Neutrophil (primary cell): ENCODE data around the gene BAMBI.

Experiments
- H3K27ac ChIP-seq: fragments of 200-600 bp; sonication (generic); 2 replicates; pipeline ENCODE4 v1.5.1; 2016; ENCODE audit warnings: mild to moderate bottlenecking, moderate library complexity
- H3K27me3 ChIP-seq: fragments of 200-600 bp; sonication (generic); 2 replicates; pipeline ENCODE4 v1.6.0; 2016; ENCODE audit warnings: mild to moderate bottlenecking
- H3K36me3 ChIP-seq: fragments of 200-600 bp; sonication (generic); 2 replicates; pipeline ENCODE4 v1.5.1; 2017
- H3K4me1 ChIP-seq, 2 experiments: fragments of 200-600 bp in 1 of 2; sonication (generic) in 1 of 2; 1 replicate in 1 of 2; 2 replicates in 1 of 2; pipeline versions ENCODE4 v1.5.1 to v1.6.1; 2013 to 2016; ENCODE audit warnings: low read depth in 1 of 2, low read length in 1 of 2, mild to moderate bottlenecking in 1 of 2, moderate library complexity in 1 of 2; ENCODE audit not compliant: control insufficient read depth in 1 of 2, insufficient read depth in 1 of 2
- H3K4me3 ChIP-seq, 2 experiments: fragments of 200-600 bp in 1 of 2; sonication (generic) in 1 of 2; 1 replicate in 1 of 2; 2 replicates in 1 of 2; pipeline ENCODE4 v1.5.1; 2013 to 2016; ENCODE audit warnings: low read depth in 1 of 2, low read length in 1 of 2, mild to moderate bottlenecking in 1 of 2, moderate library complexity in 1 of 2
- H3K9me3 ChIP-seq: fragments of 200-600 bp; sonication (generic); 2 replicates; pipeline ENCODE4 v1.5.1; 2016
- CTCF ChIP-seq: fragments of 200-600 bp; sonication (generic); IDR thresholded peaks from 2 replicates; pipeline ENCODE4 v1.5.1; 2016; ENCODE audit warnings: antibody characterized with exemption

BAMBI gene

GRCh38 chr10:28690545-28690944 lies 13.2 kb downstream of the BAMBI start:
- H3K27ac ChIP-seq: no peak overlapping the region
- no peak overlapping the region for H3K4me3 ChIP-seq
- H3K36me3 ChIP-seq: no peaks in the 10 kb centered on the region
- H3K27me3 ChIP-seq: peaks cover 8% of the 10 kb centered on the region
- no peaks in the 10 kb centered on the region for H3K9me3 ChIP-seq
- TF ChIP-seq CTCF: no peak
- no peaks in the 10 kb centered on the region for H3K4me1 ChIP-seq

DNA sequence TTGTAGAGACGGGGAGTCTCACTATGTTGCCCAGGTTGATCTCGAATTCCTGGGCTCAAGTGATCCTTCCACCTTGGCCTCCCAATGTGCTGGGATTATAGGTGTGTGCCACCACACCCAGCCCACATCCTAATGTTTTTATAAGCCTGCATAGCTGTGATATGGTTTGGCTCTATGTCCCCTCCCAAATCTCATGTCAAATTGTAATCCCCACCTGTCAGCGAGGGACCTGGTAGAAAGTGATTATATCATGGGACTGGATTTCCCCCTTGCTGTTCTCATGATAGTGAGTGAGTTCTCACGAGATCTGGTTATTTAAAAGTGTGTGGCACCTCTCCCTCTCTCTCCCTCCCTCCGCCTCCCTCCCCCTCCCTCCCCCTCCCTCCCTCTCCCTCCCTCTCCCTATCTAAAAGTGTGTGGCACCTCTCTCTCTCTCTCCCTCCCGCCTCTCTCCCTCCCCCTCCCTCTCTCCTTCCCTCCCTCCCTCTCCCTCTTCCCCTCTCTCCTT lies 13.9 kb downstream of the BAMBI start:
- Histone ChIP-seq H3K4me3 (no peak overlapping the region), H3K9me3 (no peaks in the 10 kb centered on the region), H3K4me1 (no peaks in the 10 kb centered on the region), H3K27me3 (peaks cover 8% of the 10 kb centered on the region), H3K27ac (no peak overlapping the region), H3K36me3 (no peaks in the 10 kb centered on the region)
- TF ChIP-seq CTCF: no peak

- Histone ChIP-seq H3K36me3 (no peaks in the 10 kb centered on the region), H3K9me3 (no peaks in the 10 kb centered on the region), H3K4me1 (no peaks in the 10 kb centered on the region), H3K27ac (no peak overlapping the region), H3K27me3 (peaks cover 12% of the 10 kb centered on the region), H3K4me3 (no peak overlapping the region)
- no peak for TF ChIP-seq CTCF
Observed at GRCh38 chr10:28692050-28692449, 14.7 kb downstream of the BAMBI start.

DNA sequence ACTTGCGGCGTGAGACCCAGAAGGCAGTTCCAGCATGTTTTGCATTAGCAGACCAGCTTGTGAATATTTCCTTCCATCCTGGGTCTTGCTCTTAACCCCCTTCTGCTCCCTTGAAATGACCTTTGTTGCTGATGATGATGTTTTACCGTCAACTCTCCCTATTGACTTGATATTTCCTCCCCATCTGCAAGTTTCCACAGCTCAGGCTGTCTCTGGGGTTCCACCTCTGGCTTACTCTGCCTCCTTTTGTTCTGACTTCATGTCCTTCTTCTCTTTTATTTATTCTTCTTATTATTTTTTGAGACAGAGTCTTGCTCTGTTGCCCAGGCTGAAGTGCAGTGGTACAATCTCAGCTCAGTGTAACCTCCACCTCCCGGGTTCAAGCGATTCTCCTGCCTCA lies 17.2 kb downstream of the BAMBI start:
- Histone ChIP-seq H3K27ac (no peak overlapping the region), H3K4me3 (no peak overlapping the region), H3K36me3 (no peaks in the 10 kb centered on the region), H3K27me3 (peaks cover 29% of the 10 kb centered on the region), H3K9me3 (no peaks in the 10 kb centered on the region), H3K4me1 (no peaks in the 10 kb centered on the region)
- TF ChIP-seq CTCF: no peak

- H3K9me3 ChIP-seq: no peaks in the 10 kb centered on the region
- H3K4me3 ChIP-seq: no peak overlapping the region
- peaks cover 24% of the 10 kb centered on the region for H3K27me3 ChIP-seq
- H3K27ac ChIP-seq: no peak overlapping the region
- H3K36me3 ChIP-seq: no peaks in the 10 kb centered on the region
- no peak for TF ChIP-seq CTCF
- H3K4me1 ChIP-seq: no peaks in the 10 kb centered on the region
Observed at GRCh38 chr10:28698075-28698474, 20.8 kb downstream of the BAMBI start.
